Thyroid gland (tissue), 4 donors: ENCODE measurements around the gene KCNIP4.

ENCODE experiments used
- CTCF ChIP-seq, 6 experiments: fragments of 200-600 bp in 3 of 6; fragments of 450-650 bp in 3 of 6; sonication (generic) in 3 of 6; IDR thresholded peaks; one replicate each; pipeline ENCODE4 v1.5.1; 2016 to 2019; ENCODE audit warnings: antibody characterized with exemption in 6 of 6, mild to moderate bottlenecking in 2 of 6, inconsistent platforms in 1 of 6, moderate library complexity in 1 of 6
- POLR2A ChIP-seq, 2 donors: fragments of 450-650 bp; IDR thresholded peaks; one replicate each; pipeline ENCODE4 v1.6.1; 2017; ENCODE audit warnings: antibody characterized with exemption in 2 of 2, mild to moderate bottlenecking in 2 of 2, moderate library complexity in 1 of 2

- TF ChIP-seq CTCF (IDR thresholded peaks at IDR 0.05) (no peak), POLR2A (IDR thresholded peaks at IDR 0.05) (no peak)
Observed at GRCh38 chr4:20922962-20923361, 1025.6 kb downstream of the KCNIP4 start.
